WTC11 (cell line): Measurements from ENCODE around the gene PRELID3B. TPM values are rescaled to one million over a fixed set of nuclear protein-coding genes. Genes with fewer than 3 reads are reported as not detected.
"Not testable (repeated sequence)": the region's sequence is repeated elsewhere in the genome, so short reads cannot be mapped to it uniquely, and the experiment has no call there.

Experiments
- ATAC-seq: fragments of 200-7000 bp; cut with Tn5 transposase; 2 replicates; pipeline ENCODE4 v1.10.0; 2021; ENCODE audit warnings: mild to moderate bottlenecking, moderate library complexity
- CTCF ChIA-PET: fragments of 300-600 bp; sonication (Branson Sonifier 250); formaldehyde crosslinking; loops from one replicate; lab custom pipeline; 2021; ENCODE audit warnings: antibody characterized with exemption; lab: Charles Lee
- POLR2A ChIA-PET: fragments of 350-600 bp; sonication (Branson Sonifier 250); formaldehyde crosslinking; loops from one replicate; lab custom pipeline; 2021; ENCODE audit warnings: antibody characterized with exemption; lab: Charles Lee
- DNase-seq: peaks from one replicate; pipeline ENCODE4 v3.0.0; 2021; ENCODE audit warnings: low spot score
- H3K27ac Mint-ChIP-seq: 2 replicates; pipeline ENCODE4 v1.8.0; 2021; ENCODE audit warnings: mixed read lengths
- H3K27me3 Mint-ChIP-seq: 2 replicates; pipeline ENCODE4 v1.8.0; 2021; ENCODE audit warnings: low read depth, mild to moderate bottlenecking, moderate library complexity, mixed read lengths
- H3K36me3 Mint-ChIP-seq: 2 replicates; pipeline ENCODE4 v1.8.0; 2021; ENCODE audit warnings: mixed read lengths
- H3K4me1 Mint-ChIP-seq: 2 replicates; pipeline ENCODE4 v1.8.0; 2022; ENCODE audit warnings: mixed read lengths
- H3K4me3 Mint-ChIP-seq: 2 replicates; pipeline ENCODE4 v1.8.0; 2021; ENCODE audit warnings: mild to moderate bottlenecking, moderate library complexity, mixed read lengths
- H3K9me3 Mint-ChIP-seq: 2 replicates; pipeline ENCODE4 v1.8.0; 2021; ENCODE audit warnings: mixed read lengths
- ATF1 ChIP-seq: sonication (generic); formaldehyde crosslinking; IDR thresholded peaks from 2 replicates; pipeline ENCODE4 v1.8.1; 2023; ENCODE audit warnings: mild to moderate bottlenecking, moderate library complexity, missing genetic modification reagents
- CBFB ChIP-seq: sonication (generic); formaldehyde crosslinking; IDR thresholded peaks from 2 replicates; pipeline ENCODE4 v1.8.1; 2022; ENCODE audit warnings: mild to moderate bottlenecking, low read depth, missing genetic modification reagents
- ESRRA ChIP-seq: sonication (generic); formaldehyde crosslinking; IDR thresholded peaks from 2 replicates; pipeline ENCODE4 v1.8.1; 2022; ENCODE audit warnings: mild to moderate bottlenecking, missing genetic modification reagents, borderline replicate concordance
- IRF1 ChIP-seq: sonication (generic); formaldehyde crosslinking; IDR thresholded peaks from 2 replicates; pipeline ENCODE4 v1.8.0; 2023; ENCODE audit warnings: missing genetic modification reagents
- OVOL2 ChIP-seq: fragments of 250-450 bp; sonication (Bioruptor Pico); IDR thresholded peaks from 2 replicates; pipeline ENCODE4 v1.9.0; 2021; ENCODE audit warnings: mild to moderate bottlenecking, borderline replicate concordance
- RELA ChIP-seq: sonication (generic); formaldehyde crosslinking; IDR thresholded peaks from 2 replicates; pipeline ENCODE4 v1.8.1; 2022; ENCODE audit warnings: missing genetic modification reagents, mild to moderate bottlenecking, borderline replicate concordance
- SOX15 ChIP-seq: fragments of 250-450 bp; sonication (Bioruptor Pico); IDR thresholded peaks from 2 replicates; pipeline ENCODE4 v1.9.0; 2021; ENCODE audit warnings: mild to moderate bottlenecking
- ZNF423 ChIP-seq: fragments of 250-450 bp; sonication (Bioruptor Pico); IDR thresholded peaks from 2 replicates; pipeline ENCODE4 v2.1.2; 2022; ENCODE audit warnings: mild to moderate bottlenecking, moderate library complexity
- ZNF532 ChIP-seq: fragments of 250-450 bp; sonication (Bioruptor Pico); IDR thresholded peaks from 2 replicates; pipeline ENCODE4 v1.9.0; 2021; ENCODE audit warnings: mild to moderate bottlenecking, borderline replicate concordance
- total RNA-seq: library from RNA; stranded (reverse); gene quantifications from 3 replicates; pipeline ENCODE4 v1.2.3, GENCODE V29; 2021
- TF ChIP-seq, protein P1 (sequence below): sonication (generic); formaldehyde crosslinking; IDR thresholded peaks from 2 replicates; pipeline ENCODE4 v1.8.1; 2022; ENCODE audit warnings: low read depth, mild to moderate bottlenecking, moderate library complexity, missing genetic modification reagents, borderline replicate concordance
- TF ChIP-seq, protein P2 (sequence below): sonication (generic); formaldehyde crosslinking; IDR thresholded peaks from 2 replicates; pipeline ENCODE4 v1.8.1; 2023; ENCODE audit warnings: mild to moderate bottlenecking, moderate library complexity, missing genetic modification reagents

PRELID3B gene
- total RNA-seq, 1 experiment from 2014 or later = 46.9 TPM

DNA sequence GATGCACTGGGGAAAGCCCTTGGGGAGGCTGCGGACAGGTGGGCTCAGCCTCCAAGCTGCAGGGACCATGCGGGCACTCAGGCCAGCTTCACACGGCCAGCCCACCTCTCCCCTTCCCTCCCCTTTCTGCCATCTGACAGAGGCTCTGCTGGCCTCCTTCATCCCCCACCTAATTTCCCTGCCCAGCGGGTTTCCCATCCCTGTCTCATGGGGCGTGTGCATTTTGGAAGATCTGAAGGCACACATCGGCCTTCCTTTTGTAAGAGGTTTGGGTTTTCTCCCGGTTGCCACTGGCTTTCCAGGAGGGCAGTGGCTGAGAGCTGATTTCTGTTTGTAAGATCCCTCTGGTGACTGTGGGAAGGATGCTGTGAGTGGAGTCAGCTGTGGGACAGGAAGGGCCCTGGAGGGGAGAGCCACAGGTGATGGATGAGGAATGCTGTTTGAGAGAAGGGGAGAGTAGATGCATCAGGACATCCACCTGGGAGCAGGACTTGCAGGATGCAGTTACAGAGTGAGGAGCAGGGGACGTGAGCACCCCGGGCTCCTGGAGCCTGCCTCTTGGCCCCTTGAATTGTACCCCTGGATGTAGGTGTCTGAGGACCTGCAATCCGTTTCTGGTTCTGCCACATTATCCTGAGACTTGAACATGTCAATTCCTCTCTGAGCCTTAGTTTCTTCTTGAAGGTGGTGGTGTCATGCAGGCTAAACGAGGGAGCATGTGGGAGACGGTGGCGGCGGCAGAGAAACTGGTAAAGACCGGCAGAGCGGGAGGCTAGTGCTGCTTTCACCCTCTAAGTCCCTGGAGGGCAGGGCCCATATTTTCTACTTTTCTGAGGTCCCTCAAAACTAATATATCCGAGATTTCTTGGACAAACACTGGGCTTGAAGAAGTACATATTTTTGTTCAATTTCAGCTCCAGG, 29.3 kb downstream of the PRELID3B start:
- TF ChIP-seq, protein P1, sequence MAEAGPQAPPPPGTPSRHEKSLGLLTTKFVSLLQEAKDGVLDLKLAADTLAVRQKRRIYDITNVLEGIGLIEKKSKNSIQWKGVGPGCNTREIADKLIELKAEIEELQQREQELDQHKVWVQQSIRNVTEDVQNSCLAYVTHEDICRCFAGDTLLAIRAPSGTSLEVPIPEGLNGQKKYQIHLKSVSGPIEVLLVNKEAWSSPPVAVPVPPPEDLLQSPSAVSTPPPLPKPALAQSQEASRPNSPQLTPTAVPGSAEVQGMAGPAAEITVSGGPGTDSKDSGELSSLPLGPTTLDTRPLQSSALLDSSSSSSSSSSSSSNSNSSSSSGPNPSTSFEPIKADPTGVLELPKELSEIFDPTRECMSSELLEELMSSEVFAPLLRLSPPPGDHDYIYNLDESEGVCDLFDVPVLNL (CRISPR knock-in tag) = no peak
- TF ChIP-seq, protein P2, sequence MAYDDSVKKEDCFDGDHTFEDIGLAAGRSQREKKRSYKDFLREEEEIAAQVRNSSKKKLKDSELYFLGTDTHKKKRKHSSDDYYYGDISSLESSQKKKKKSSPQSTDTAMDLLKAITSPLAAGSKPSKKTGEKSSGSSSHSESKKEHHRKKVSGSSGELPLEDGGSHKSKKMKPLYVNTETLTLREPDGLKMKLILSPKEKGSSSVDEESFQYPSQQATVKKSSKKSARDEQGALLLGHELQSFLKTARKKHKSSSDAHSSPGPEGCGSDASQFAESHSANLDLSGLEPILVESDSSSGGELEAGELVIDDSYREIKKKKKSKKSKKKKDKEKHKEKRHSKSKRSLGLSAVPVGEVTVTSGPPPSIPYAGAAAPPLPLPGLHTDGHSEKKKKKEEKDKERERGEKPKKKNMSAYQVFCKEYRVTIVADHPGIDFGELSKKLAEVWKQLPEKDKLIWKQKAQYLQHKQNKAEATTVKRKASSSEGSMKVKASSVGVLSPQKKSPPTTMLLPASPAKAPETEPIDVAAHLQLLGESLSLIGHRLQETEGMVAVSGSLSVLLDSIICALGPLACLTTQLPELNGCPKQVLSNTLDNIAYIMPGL (CRISPR knock-in tag) = no peak
- no peak for TF ChIP-seq IRF1 (CRISPR knock-in tag)
- no peak for TF ChIP-seq ZNF423 (CRISPR knock-in tag)
- no peak for TF ChIP-seq ZNF532 (CRISPR knock-in tag)
- TF ChIP-seq ATF1 (CRISPR knock-in tag) = no peak
- no peak for TF ChIP-seq OVOL2 (CRISPR knock-in tag)
- TF ChIP-seq SOX15 (CRISPR knock-in tag) = no peak
- TF ChIP-seq CBFB (CRISPR knock-in tag) = no peak
- no peak for TF ChIP-seq ESRRA
- TF ChIP-seq RELA (CRISPR knock-in tag) = no peak
- no peak for DNase-seq
- ChIA-PET CTCF (no interaction called here), POLR2A (no interaction called here)
- no peaks in the 10 kb centered on the region for H3K36me3 Mint-ChIP-seq
- H3K27me3 Mint-ChIP-seq = peaks cover 34% of the 10 kb centered on the region
- peaks cover 16% of the 10 kb centered on the region for H3K4me1 Mint-ChIP-seq
- H3K27ac Mint-ChIP-seq = no peak overlapping the region
- H3K9me3 Mint-ChIP-seq = no peaks in the 10 kb centered on the region
- no peak overlapping the region for H3K4me3 Mint-ChIP-seq
- no peak for ATAC-seq

- H3K36me3 Mint-ChIP-seq, H3K9me3 Mint-ChIP-seq, ATAC-seq, DNase-seq, H3K4me3 Mint-ChIP-seq, H3K27ac Mint-ChIP-seq, POLR2A ChIA-PET: not testable (repeated sequence)
- CTCF ChIA-PET = interaction anchor here (1.5 kb wide), 1 partner anchor 210 kb away, joined by 6 read pairs; no protein-coding TSS in a partner anchor
- H3K27me3 Mint-ChIP-seq = peaks cover 29% of the 10 kb centered on the region
- H3K4me1 Mint-ChIP-seq = peaks cover 16% of the 10 kb centered on the region
Measured at GRCh38 chr20:59011874-59012157, 30.8 kb downstream of the PRELID3B start.
